Omental fat pad (tissue), 4 donors: Measurements from ENCODE around the gene SCD5. TPM values are rescaled to one million over a fixed set of nuclear protein-coding genes. Genes with fewer than 3 reads are reported as not detected.

Source experiments
- ATAC-seq: fragments of 150-250 bp; one replicate; pipeline ENCODE4 v1.9.1; 2016; ENCODE audit warnings: mild to moderate bottlenecking, moderate library complexity; ENCODE audit not compliant: low FRiP score
- DNase-seq: peaks from one replicate; pipeline ENCODE4 v3.0.0-alpha.2; 2019; ENCODE audit warnings: low spot score
- CTCF ChIP-seq, 3 donors: fragments of 450-650 bp; IDR thresholded peaks; one replicate each; pipeline ENCODE4 v1.5.1; 2016 to 2017; ENCODE audit warnings: antibody characterized with exemption in 3 of 3, mild to moderate bottlenecking in 3 of 3, moderate library complexity in 2 of 3
- total RNA-seq, 4 donors: library from RNA; depleted of rRNA; stranded (reverse); fragments of >200 nt; gene quantifications; one replicate each; pipeline ENCODE4 v1.1.0, GENCODE V29; 2016

SCD5 gene
- total RNA-seq, 4 donors from 2014 or later: 6.7 to 19.9 (median 13.5) TPM

DNA sequence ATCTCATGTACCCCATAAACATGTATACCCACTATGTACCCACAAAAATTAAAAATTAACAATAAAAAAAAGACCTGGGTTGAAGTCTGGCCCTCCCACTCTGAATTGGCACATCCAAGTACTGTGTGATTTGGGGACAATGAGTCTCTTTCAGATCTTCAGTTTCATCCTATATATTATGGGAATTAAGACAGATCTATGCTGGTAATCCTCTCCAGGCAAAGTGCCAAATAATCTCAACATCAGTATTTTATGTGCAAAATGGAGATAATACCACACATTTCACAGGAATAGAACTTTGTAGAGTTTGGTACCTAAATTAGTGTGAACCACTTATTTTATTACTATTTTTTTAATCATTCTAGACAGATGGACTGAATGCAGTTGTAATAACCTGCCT lies 11.0 kb upstream of the SCD5 start:
- ATAC-seq (no peak), DNase-seq (no peak)
- no peak for TF ChIP-seq CTCF (IDR thresholded peaks at IDR 0.05)

DNA sequence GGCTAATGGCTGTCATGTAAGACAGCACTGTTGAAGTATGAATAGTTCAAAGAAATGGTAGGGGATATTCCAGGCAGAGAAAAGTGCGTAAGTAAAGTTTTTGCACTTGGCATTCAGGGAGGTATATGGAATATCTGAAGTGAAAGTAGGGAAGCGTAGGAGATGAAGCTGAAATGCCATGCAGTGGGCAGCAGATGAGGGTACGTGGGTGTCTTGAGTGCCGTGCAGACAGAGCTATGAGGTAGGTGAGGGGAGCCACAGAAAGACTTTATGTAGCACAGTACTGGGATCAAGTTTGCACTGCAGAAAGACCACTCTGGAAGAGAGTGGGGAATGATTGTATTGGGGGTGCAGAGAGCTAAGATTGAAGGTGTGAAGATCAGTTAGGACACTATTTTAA lies 5.2 kb upstream of the SCD5 start:
- ATAC-seq (no peak), DNase-seq (no peak)
- no peak for TF ChIP-seq CTCF (IDR thresholded peaks at IDR 0.05)

GRCh38 chr4:82802911-82803310 lies 4.3 kb upstream of the SCD5 start:
- DNase-seq: no peak
- ATAC-seq: no peak
- no peak for TF ChIP-seq CTCF (IDR thresholded peaks at IDR 0.05)

DNA sequence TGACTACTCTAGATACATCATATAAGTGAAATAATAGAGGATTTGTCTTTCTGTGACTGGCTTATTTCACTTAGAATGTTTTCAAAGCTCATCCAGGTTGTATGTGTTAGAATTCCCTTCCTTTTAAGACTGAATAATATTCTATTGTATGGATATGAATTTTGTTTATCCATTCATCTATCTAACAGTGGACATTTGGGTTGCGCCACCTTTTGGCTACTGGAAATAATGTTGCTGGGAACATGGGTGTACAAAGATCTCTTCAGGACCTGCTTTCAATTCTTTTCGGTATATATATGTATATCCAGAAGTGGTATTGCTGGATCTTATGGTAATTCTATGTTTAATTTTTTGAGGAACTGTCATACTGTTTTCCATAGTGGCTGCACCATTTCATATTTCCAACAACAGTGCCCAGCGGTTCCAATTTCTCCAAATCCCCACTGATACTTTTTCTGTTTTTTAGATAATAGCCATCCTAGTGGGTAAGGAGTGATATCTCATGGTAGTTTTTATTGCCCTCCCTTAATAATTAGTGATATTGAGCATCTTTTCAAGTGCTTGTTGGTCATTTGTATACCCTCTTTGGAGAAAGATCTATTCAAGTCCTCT lies 3.4 kb upstream of the SCD5 start:
- DNase-seq: no peak
- ATAC-seq: no peak
- TF ChIP-seq CTCF (IDR thresholded peaks at IDR 0.05): no peak

- no peak for ATAC-seq
Measured at GRCh38 chr4:82799006-82799881, 648 bp upstream of the SCD5 start.

DNA sequence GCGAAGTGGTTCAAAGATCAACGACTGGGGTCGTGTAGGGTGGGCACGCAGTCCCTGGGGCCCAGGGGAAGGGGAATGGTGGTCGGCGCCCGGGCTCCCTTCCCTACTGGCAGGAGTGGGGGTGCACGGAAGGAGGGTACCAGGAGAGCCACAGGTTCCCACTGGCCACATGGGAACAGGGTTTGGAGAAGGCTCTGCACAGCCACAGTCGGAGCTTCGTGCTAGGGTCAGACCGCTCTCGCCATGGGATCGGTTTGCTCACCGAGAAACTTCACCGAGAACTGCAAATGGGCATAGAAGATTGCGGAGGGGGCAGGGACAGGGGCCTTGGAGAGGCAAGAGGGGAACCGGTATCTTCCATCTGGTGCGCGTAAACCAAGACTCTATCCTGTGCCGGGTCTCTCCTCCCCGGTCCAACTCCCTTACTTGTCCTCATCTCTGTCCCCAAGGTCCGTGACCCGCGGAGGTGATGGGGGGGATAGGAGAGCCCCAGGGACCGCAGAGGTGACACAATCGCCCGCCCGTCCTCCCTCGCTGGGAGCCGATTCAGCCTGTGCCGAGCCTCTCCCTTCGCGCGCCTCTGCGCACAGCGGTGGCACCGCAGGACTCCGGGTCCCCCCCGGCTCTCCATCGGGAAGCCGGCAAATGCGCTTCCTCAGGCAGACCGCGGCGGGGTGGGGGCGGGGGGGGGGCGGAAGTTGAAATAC lies 1.0 kb downstream of the SCD5 start:
- no peak for ATAC-seq
- no peak for DNase-seq
- TF ChIP-seq CTCF (IDR thresholded peaks at IDR 0.05): no peak

More at GRCh38 chr4:82799006-82799881, 648 bp upstream of the SCD5 start:
- TF ChIP-seq CTCF (IDR thresholded peaks at IDR 0.05): no peak
- no peak for DNase-seq
